ENCODE results near the gene SPOPL. TPM values are rescaled to one million over a fixed set of nuclear protein-coding genes. Genes with fewer than 3 reads are reported as not detected.

SPOPL gene
- total and polyA plus RNA-seq, 2 donors (not counting 1 experiment from before 2014, with no cell fraction given): 14.0 to 53.6 TPM

DNA sequence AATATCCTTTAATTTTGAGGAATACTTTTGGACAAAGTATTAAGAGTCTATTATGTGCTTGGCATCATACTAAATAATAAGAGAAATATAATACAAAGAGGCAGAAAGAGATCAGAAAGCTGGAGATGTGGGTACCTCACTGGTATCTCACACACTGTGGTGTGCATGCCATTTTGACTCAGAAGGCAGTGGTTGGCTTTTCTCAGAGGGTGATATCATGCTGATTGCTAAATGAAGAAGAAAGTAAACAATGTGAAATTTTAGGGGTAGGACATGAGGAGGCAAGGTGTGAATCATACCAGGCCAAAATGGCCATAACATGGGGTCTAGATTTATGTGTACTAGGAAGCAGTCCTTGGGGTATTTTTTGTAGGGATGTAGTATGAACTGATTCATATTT is 16.6 kb upstream of the SPOPL start:
- H3K27ac Mint-ChIP-seq: no peak overlapping the region
- Histone ChIP-seq H3K9ac (ENCODE audit: low read length) (no peak overlapping the region), H3K79me2 (ENCODE audit: control insufficient read depth, insufficient read depth, low read length) (peaks cover 3% of the 10 kb centered on the region), H3K9me3 (ENCODE audit: control extremely low read depth in 1 of 3, control insufficient read depth in 2 of 3, insufficient read depth in 1 of 3, low read length in 2 of 3) (no peaks in the 10 kb centered on the region), H3K4me1 (ENCODE audit: control insufficient read depth in 2 of 2, insufficient read depth in 2 of 2, low read length in 2 of 2) (no peaks in the 10 kb centered on the region), H3K4me2 (replicated peaks; ENCODE audit: low read depth, low read length, poor library complexity, severe bottlenecking) (no peak overlapping the region), H3K27me3 (replicated peaks in 1 of 4; ENCODE audit: control extremely low read depth in 1 of 4, control insufficient read depth in 3 of 4, insufficient read depth in 4 of 4, low read length in 3 of 4) (no peaks in the 10 kb centered on the region), H3K27ac (ENCODE audit: low read length in 2 of 2) (no peak overlapping the region), H4K20me1 (ENCODE audit: control insufficient read depth, insufficient read depth, low read length, poor library complexity, severe bottlenecking) (no peaks in the 10 kb centered on the region), H2AFZ (ENCODE audit: insufficient read depth, low read depth, low read length, poor library complexity, severe bottlenecking) (no peak overlapping the region), H3K36me3 (replicated peaks in 1 of 2; ENCODE audit: control extremely low read depth in 1 of 2, control insufficient read depth in 1 of 2, extremely low read depth in 1 of 2, insufficient read depth in 2 of 2, low read length in 1 of 2) (no peaks in the 10 kb centered on the region), H3K4me3 (ENCODE audit: control extremely low read depth in 1 of 5, extremely low read depth in 1 of 5, insufficient read depth in 1 of 5, low read depth in 2 of 5, low read length in 4 of 5) (no peak overlapping the region)
- H3K9me3 Mint-ChIP-seq (ENCODE audit: insufficient read depth): peaks cover 3% of the 10 kb centered on the region
- ChIA-PET CTCF (interaction anchor here (0.9 kb wide), 1 partner anchor 302 kb away, joined by 3 read pairs; no protein-coding TSS in a partner anchor), POLR2A (no interaction called here)
- intact Hi-C loops (cut with micrococcal nuclease): loop anchor here (5.0 kb wide), 1 partner anchor 47 kb away; no protein-coding TSS in a partner anchor
- TF ChIP-seq, protein P1, sequence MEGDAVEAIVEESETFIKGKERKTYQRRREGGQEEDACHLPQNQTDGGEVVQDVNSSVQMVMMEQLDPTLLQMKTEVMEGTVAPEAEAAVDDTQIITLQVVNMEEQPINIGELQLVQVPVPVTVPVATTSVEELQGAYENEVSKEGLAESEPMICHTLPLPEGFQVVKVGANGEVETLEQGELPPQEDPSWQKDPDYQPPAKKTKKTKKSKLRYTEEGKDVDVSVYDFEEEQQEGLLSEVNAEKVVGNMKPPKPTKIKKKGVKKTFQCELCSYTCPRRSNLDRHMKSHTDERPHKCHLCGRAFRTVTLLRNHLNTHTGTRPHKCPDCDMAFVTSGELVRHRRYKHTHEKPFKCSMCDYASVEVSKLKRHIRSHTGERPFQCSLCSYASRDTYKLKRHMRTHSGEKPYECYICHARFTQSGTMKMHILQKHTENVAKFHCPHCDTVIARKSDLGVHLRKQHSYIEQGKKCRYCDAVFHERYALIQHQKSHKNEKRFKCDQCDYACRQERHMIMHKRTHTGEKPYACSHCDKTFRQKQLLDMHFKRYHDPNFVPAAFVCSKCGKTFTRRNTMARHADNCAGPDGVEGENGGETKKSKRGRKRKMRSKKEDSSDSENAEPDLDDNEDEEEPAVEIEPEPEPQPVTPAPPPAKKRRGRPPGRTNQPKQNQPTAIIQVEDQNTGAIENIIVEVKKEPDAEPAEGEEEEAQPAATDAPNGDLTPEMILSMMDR (IDR thresholded peaks at IDR 0.05): no peak
- no peak for TF ChIP-seq EZH2 (IDR thresholded peaks at IDR 0.05; ENCODE audit: borderline replicate concordance, insufficient read depth, low read depth, low read length, poor library complexity, severe bottlenecking)
- no peak for DNase-seq
- ATAC-seq (ENCODE audit: low read depth): no peak
- no peak overlapping the region for H3K4me3 Mint-ChIP-seq
- no peaks in the 10 kb centered on the region for H3K4me1 Mint-ChIP-seq
- H3K27me3 Mint-ChIP-seq: no peaks in the 10 kb centered on the region

DNA sequence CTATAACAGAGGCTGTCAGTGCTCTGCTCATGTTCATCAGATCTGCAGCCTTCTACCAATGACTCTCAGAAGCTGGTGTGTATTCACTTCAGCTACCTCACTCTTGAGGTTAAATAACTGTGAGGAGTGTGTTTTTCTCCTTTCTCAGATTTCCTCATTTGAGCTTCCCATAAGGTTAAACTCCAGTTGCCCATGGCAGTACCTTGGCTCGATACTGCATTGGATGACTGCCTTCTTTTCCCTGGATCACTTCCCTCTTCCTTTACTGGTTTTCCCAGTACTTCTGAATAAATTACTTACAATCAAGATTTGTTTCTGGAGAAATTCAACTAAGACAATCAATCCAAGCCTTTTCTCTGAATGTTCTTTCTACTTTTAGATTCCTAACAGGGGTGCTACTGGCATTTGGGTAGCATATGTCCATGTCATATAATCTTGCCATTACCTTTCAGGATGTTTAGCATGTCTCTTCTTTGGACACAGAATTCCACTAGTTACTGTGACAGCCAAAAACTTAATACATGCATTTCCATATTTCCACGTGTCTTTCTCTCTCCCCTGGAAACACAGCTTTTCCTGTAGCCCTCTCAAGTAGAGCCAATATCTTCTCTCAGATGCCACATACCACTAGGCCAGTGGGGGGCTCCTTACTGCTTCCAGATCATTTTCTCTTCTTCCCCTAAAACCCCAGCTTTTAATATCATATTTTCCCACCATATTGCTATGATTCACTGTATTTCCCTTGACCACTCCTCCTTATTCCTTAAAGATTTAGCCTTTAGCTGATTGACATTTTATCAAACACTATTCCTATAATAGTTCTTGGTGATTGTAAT is 15.0 kb upstream of the SPOPL start:
- DNase-seq (no peak), ATAC-seq (ENCODE audit: low read depth) (no peak)
- WGBS (ENCODE audit: insufficient coverage): 94% methylated on average over 2 of the region's 2 CpGs
- H3K79me2 ChIP-seq (ENCODE audit: control insufficient read depth, insufficient read depth, low read length): peaks cover 3% of the 10 kb centered on the region
- H2AFZ ChIP-seq (ENCODE audit: insufficient read depth, low read depth, low read length, poor library complexity, severe bottlenecking): no peak overlapping the region
- ChIA-PET CTCF (interaction anchor here (0.8 to 1.3 kb wide), 6 partner anchors 13 to 300 kb away, joined by 3 to 7 read pairs (median 3); no protein-coding TSS in a partner anchor), POLR2A (no interaction called here)
- no peak overlapping the region for H3K4me3 ChIP-seq (ENCODE audit: control extremely low read depth in 1 of 5, extremely low read depth in 1 of 5, insufficient read depth in 1 of 5, low read depth in 2 of 5, low read length in 4 of 5)
- H3K4me1 ChIP-seq (ENCODE audit: control insufficient read depth in 2 of 2, insufficient read depth in 2 of 2, low read length in 2 of 2): no peaks in the 10 kb centered on the region
- H4K20me1 ChIP-seq (ENCODE audit: control insufficient read depth, insufficient read depth, low read length, poor library complexity, severe bottlenecking): no peaks in the 10 kb centered on the region
- no peak overlapping the region for H3K4me2 ChIP-seq (replicated peaks; ENCODE audit: low read depth, low read length, poor library complexity, severe bottlenecking)
- H3K9ac ChIP-seq (ENCODE audit: low read length): no peak overlapping the region
- no peaks in the 10 kb centered on the region for H3K9me3 ChIP-seq (ENCODE audit: control extremely low read depth in 1 of 3, control insufficient read depth in 2 of 3, insufficient read depth in 1 of 3, low read length in 2 of 3)
- H3K27ac ChIP-seq (ENCODE audit: low read length in 2 of 2): no peak overlapping the region
- no peaks in the 10 kb centered on the region for H3K36me3 ChIP-seq (replicated peaks in 1 of 2; ENCODE audit: control extremely low read depth in 1 of 2, control insufficient read depth in 1 of 2, extremely low read depth in 1 of 2, insufficient read depth in 2 of 2, low read length in 1 of 2)
- Mint-ChIP-seq H3K27ac (no peak overlapping the region), H3K9me3 (ENCODE audit: insufficient read depth) (peaks cover 3% of the 10 kb centered on the region), H3K4me3 (no peak overlapping the region), H3K4me1 (no peaks in the 10 kb centered on the region), H3K27me3 (no peaks in the 10 kb centered on the region)
- intact Hi-C loops (cut with micrococcal nuclease): loop anchor here (1.0 to 5.0 kb wide), 2 partner anchors 46 to 301 kb away; no protein-coding TSS in a partner anchor
- TF ChIP-seq EZH2 (IDR thresholded peaks at IDR 0.05; ENCODE audit: borderline replicate concordance, insufficient read depth, low read depth, low read length, poor library complexity, severe bottlenecking): no peak
- TF ChIP-seq, protein P1 (IDR thresholded peaks at IDR 0.05): no peak
- no peaks in the 10 kb centered on the region for H3K27me3 ChIP-seq (replicated peaks in 1 of 4; ENCODE audit: control extremely low read depth in 1 of 4, control insufficient read depth in 3 of 4, insufficient read depth in 4 of 4, low read length in 3 of 4)

Data from B cell (primary cell).